CD4-positive, alpha-beta T cell (primary cell): Measurements from ENCODE around the gene PLPP7. TPM values are rescaled to one million over a fixed set of nuclear protein-coding genes. Genes with fewer than 3 reads are reported as not detected.

ENCODE experiments used
- ATAC-seq: fragments of 200-7000 bp; cut with Tn5 transposase; one replicate; pipeline ENCODE4 v1.10.0; 2022; ENCODE audit warnings: mild to moderate bottlenecking; ENCODE audit not compliant: poor library complexity
- CTCF ChIA-PET: fragments of 350-600 bp; sonication (Branson Sonifier 250); formaldehyde crosslinking; loops from one replicate; lab custom pipeline; 2021; ENCODE audit warnings: antibody characterized with exemption, inconsistent platforms; lab: Charles Lee
- POLR2A ChIA-PET: fragments of 350-600 bp; sonication (Branson Sonifier 250); formaldehyde crosslinking; loops from one replicate; lab custom pipeline; 2021; ENCODE audit warnings: antibody characterized with exemption, inconsistent platforms; lab: Charles Lee
- DNase-seq, 14 experiments: peaks; one replicate each; pipeline ENCODE4 v3.0.0-alpha.2; 2013 to 2020; ENCODE audit warnings: mixed read lengths in 2 of 14
- H3K27ac ChIP-seq, 2 donors: one replicate each; pipeline versions ENCODE4 v1.5.1 to v1.7.0; 2013; ENCODE audit warnings: low read length in 2 of 2, low read depth in 1 of 2, mild to moderate bottlenecking in 1 of 2
- H3K27me3 ChIP-seq, 2 experiments: 1 replicate in 1 of 2; 2 replicates in 1 of 2; pipeline versions ENCODE4 v1.6.1 to v1.7.0; 2013; ENCODE audit warnings: low read length in 2 of 2, control low read depth in 1 of 2, mild to moderate bottlenecking in 1 of 2, moderate library complexity in 1 of 2; ENCODE audit not compliant: insufficient read depth in 2 of 2, control insufficient read depth in 1 of 2
- H3K36me3 ChIP-seq: one replicate; pipeline ENCODE4 v1.6.1; 2013; ENCODE audit warnings: low read length, control low read depth; ENCODE audit not compliant: insufficient read depth
- H3K4me1 ChIP-seq: one replicate; pipeline ENCODE4 v1.6.1; 2013; ENCODE audit warnings: low read length, control low read depth; ENCODE audit not compliant: insufficient read depth
- H3K4me3 ChIP-seq: one replicate; pipeline ENCODE4 v1.5.1; 2013; ENCODE audit warnings: mild to moderate bottlenecking, low read length, moderate library complexity
- H3K9me3 ChIP-seq, 2 experiments: 1 replicate in 1 of 2; 2 replicates in 1 of 2; pipeline versions ENCODE4 v1.6.1 to v1.7.0; 2013; ENCODE audit warnings: low read length in 2 of 2, mild to moderate bottlenecking in 2 of 2, control low read depth in 1 of 2, moderate library complexity in 1 of 2; ENCODE audit not compliant: control insufficient read depth in 1 of 2, insufficient read depth in 1 of 2
- H3K27ac Mint-ChIP-seq: one replicate; pipeline ENCODE4 v1.8.0; 2020; ENCODE audit warnings: mixed read lengths
- H3K27me3 Mint-ChIP-seq: one replicate; pipeline ENCODE4 v1.8.0; 2021; ENCODE audit warnings: mixed read lengths
- H3K36me3 Mint-ChIP-seq: one replicate; pipeline ENCODE4 v1.8.0; 2021; ENCODE audit warnings: low read depth, mixed read lengths
- H3K4me1 Mint-ChIP-seq: one replicate; pipeline ENCODE4 v1.8.0; 2021; ENCODE audit warnings: low read depth, mixed read lengths
- H3K4me3 Mint-ChIP-seq: one replicate; pipeline ENCODE4 v1.8.0; 2020; ENCODE audit warnings: mild to moderate bottlenecking, mixed read lengths
- H3K9me3 Mint-ChIP-seq: one replicate; pipeline ENCODE4 v1.8.0; 2020; ENCODE audit warnings: mixed read lengths
- intact Hi-C, 2 experiments: fragments of 100-400 bp; cut with DNase I in 1 of 2; cut with micrococcal nuclease in 1 of 2; formaldehyde crosslinking; loops; one replicate each; pipeline versions ENCODE4 v1.15.1 to v1.9.0; 2023 to 2025; cut with DNase I, micrococcal nuclease
- total RNA-seq, 174 experiments: library from RNA in 2 of 174; stranded (reverse) in 2 of 174; gene quantifications; one replicate each; pipeline ENCODE4 v1.2.3 and lab custom pipeline; 2021 to 2026
- TF ChIP-seq, protein P1 (sequence below): fragments of 200-600 bp; IDR thresholded peaks from one replicate; pipeline ENCODE4 v1.8.0; 2022; ENCODE audit warnings: antibody characterized with exemption, mild to moderate bottlenecking

The PLPP7 gene
- total RNA-seq, 2 experiments from 2014 or later, result 0.22 TPM; not detected in 1

GRCh38 chr9:131303381-131304321 is 14.1 kb downstream of the PLPP7 start:
- Histone ChIP-seq H3K36me3 (no peaks in the 10 kb centered on the region), H3K9me3 (no peaks in the 10 kb centered on the region), H3K4me1 (no peaks in the 10 kb centered on the region), H3K4me3 (no peak overlapping the region), H3K27me3 (no peaks in the 10 kb centered on the region), H3K27ac (no peak overlapping the region)
- CTCF ChIA-PET, result no interaction called here
- no peaks in the 10 kb centered on the region for H3K27me3 Mint-ChIP-seq
- POLR2A ChIA-PET, result interaction anchor here (0.7 kb wide), 1 partner anchor 25 kb away, joined by 3 read pairs; no protein-coding TSS in a partner anchor
- H3K9me3 Mint-ChIP-seq, result no peaks in the 10 kb centered on the region
- no peak for ATAC-seq
- H3K4me3 Mint-ChIP-seq, result no peak overlapping the region
- intact Hi-C loops, result no loop called here
- TF ChIP-seq, protein P1, sequence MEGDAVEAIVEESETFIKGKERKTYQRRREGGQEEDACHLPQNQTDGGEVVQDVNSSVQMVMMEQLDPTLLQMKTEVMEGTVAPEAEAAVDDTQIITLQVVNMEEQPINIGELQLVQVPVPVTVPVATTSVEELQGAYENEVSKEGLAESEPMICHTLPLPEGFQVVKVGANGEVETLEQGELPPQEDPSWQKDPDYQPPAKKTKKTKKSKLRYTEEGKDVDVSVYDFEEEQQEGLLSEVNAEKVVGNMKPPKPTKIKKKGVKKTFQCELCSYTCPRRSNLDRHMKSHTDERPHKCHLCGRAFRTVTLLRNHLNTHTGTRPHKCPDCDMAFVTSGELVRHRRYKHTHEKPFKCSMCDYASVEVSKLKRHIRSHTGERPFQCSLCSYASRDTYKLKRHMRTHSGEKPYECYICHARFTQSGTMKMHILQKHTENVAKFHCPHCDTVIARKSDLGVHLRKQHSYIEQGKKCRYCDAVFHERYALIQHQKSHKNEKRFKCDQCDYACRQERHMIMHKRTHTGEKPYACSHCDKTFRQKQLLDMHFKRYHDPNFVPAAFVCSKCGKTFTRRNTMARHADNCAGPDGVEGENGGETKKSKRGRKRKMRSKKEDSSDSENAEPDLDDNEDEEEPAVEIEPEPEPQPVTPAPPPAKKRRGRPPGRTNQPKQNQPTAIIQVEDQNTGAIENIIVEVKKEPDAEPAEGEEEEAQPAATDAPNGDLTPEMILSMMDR, result no peak
- no peak overlapping the region for H3K27ac Mint-ChIP-seq
- no peaks in the 10 kb centered on the region for H3K4me1 Mint-ChIP-seq
- H3K36me3 Mint-ChIP-seq, result no peaks in the 10 kb centered on the region
- DNase-seq, result no peak

- no peaks in the 10 kb centered on the region for H3K36me3 Mint-ChIP-seq
- ChIA-PET POLR2A (no interaction called here), CTCF (no interaction called here)
- no peaks in the 10 kb centered on the region for H3K36me3 ChIP-seq
- ATAC-seq, result no peak
- no peak overlapping the region for H3K4me3 ChIP-seq
- no peak overlapping the region for H3K27ac Mint-ChIP-seq
- intact Hi-C loops, result no loop called here
- no peaks in the 10 kb centered on the region for H3K9me3 ChIP-seq
- H3K27me3 Mint-ChIP-seq, result no peaks in the 10 kb centered on the region
- DNase-seq, result no peak
- no peaks in the 10 kb centered on the region for H3K27me3 ChIP-seq
- TF ChIP-seq, protein P1, result no peak
- H3K9me3 Mint-ChIP-seq, result no peaks in the 10 kb centered on the region
- peaks cover under 1% of the 10 kb centered on the region for H3K4me1 ChIP-seq
- no peak overlapping the region for H3K27ac ChIP-seq
- no peak overlapping the region for H3K4me3 Mint-ChIP-seq
- no peaks in the 10 kb centered on the region for H3K4me1 Mint-ChIP-seq
These were observed 15.3 kb downstream of the PLPP7 start for GRCh38 chr9:131304676-131305355.

GRCh38 chr9:131306397-131307004 is 17.0 kb downstream of the PLPP7 start:
- Mint-ChIP-seq H3K27me3 (no peaks in the 10 kb centered on the region), H3K4me1 (peaks cover 10% of the 10 kb centered on the region), H3K9me3 (no peaks in the 10 kb centered on the region), H3K4me3 (no peak overlapping the region), H3K36me3 (no peaks in the 10 kb centered on the region), H3K27ac (no peak overlapping the region)
- intact Hi-C loops, result no loop called here
- ATAC-seq (no peak), DNase-seq (no peak)
- H3K9me3 ChIP-seq, result no peaks in the 10 kb centered on the region
- TF ChIP-seq, protein P1, result no peak
- no peaks in the 10 kb centered on the region for H3K27me3 ChIP-seq
- peaks cover 15% of the 10 kb centered on the region for H3K4me1 ChIP-seq
- ChIA-PET CTCF (no interaction called here), POLR2A (no interaction called here)
- H3K36me3 ChIP-seq, result no peaks in the 10 kb centered on the region
- no peak overlapping the region for H3K27ac ChIP-seq
- H3K4me3 ChIP-seq, result no peak overlapping the region
